ENCODE data around the gene SPACA9.

SPACA9 gene

GRCh38 chr9:132894862-132895835 lies 16.5 kb downstream of the SPACA9 start:
- no peak for DNase-seq

- no peak for DNase-seq
Measured at GRCh38 chr9:132896264-132896663, 17.6 kb downstream of the SPACA9 start.

GRCh38 chr9:132896906-132897305 lies 18.2 kb downstream of the SPACA9 start:
- DNase-seq, result no peak

GRCh38 chr9:132898051-132898450 lies 19.4 kb downstream of the SPACA9 start:
- no peak for DNase-seq

GRCh38 chr9:132901858-132902831 lies 23.4 kb downstream of the SPACA9 start:
- DNase-seq, result peak; percentile 74

GRCh38 chr9:132903574-132904492 lies 25.1 kb downstream of the SPACA9 start:
- no peak for DNase-seq

GRCh38 chr9:132905726-132906125 lies 27.0 kb downstream of the SPACA9 start:
- no peak for DNase-seq

GRCh38 chr9:132908635-132909034 lies 29.9 kb downstream of the SPACA9 start:
- DNase-seq, result peak; percentile 38

GRCh38 chr9:132909311-132909710 lies 30.6 kb downstream of the SPACA9 start:
- DNase-seq, result no peak

GRCh38 chr9:132910376-132910775 lies 31.7 kb downstream of the SPACA9 start:
- no peak for DNase-seq

- no peak for DNase-seq
Measured at GRCh38 chr9:132912131-132912530, 33.4 kb downstream of the SPACA9 start.

GRCh38 chr9:132914924-132915323 lies 36.2 kb downstream of the SPACA9 start:
- DNase-seq, result no peak

- DNase-seq, result no peak
Measured at GRCh38 chr9:132919614-132920268, 41.0 kb downstream of the SPACA9 start.

- no peak for DNase-seq
Measured at GRCh38 chr9:132923346-132923902, 44.7 kb downstream of the SPACA9 start.

GRCh38 chr9:132927704-132928103 lies 49.0 kb downstream of the SPACA9 start:
- DNase-seq, result no peak

- no peak for DNase-seq
Measured at GRCh38 chr9:132931178-132931735, 52.6 kb downstream of the SPACA9 start.

GRCh38 chr9:132935026-132935425 lies 56.3 kb downstream of the SPACA9 start:
- DNase-seq, result no peak

- no peak for DNase-seq
Measured at GRCh38 chr9:132937463-132937901, 58.8 kb downstream of the SPACA9 start.

- no peak for DNase-seq
Measured at GRCh38 chr9:132939169-132939568, 60.5 kb downstream of the SPACA9 start.
